ENCODE data around the gene ATF4.
"Not testable (repeated sequence)": the region's sequence is repeated elsewhere in the genome, so short reads cannot be mapped to it uniquely, and the experiment has no call there.

ATF4 gene

GRCh38 chr22:39511226-39511625, 9.1 kb upstream of the ATF4 start:
- no peak for FAIRE-seq

DNA sequence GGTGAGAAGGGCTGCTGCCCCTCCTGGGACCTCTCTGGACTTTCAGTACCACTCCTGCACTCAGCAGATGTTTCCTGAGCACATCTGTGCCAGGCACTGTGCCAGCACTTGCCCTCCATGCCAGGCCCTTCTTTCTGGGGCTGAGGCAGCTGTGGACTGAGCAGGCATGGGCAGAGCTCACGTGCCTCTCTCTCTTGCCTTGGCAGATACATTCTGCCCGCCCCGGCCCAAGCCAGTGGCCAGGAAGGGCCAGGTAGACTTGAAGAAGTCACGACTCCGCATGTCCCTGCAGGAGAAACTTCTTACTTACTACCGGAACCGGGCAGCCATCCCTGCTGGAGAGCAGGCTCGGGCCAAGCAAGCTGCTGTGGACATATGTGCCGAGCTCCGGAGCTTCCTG, 8.3 kb upstream of the ATF4 start:
- FAIRE-seq, result no peak

DNA sequence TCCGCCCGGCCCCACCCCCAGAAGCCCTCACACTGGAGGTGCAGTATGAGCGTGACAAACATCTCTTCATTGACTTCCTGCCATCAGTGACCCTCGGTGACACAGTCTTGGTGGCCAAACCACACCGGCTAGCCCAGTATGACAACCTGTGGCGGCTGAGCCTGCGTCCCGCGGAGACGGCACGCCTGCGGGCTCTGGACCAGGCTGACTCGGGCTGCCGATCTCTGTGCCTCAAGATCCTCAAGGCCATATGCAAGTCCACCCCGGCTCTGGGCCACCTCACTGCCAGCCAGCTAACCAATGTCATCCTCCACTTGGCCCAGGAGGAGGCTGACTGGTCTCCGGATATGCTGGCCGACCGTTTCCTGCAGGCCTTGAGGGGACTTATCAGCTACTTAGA, 6.6 kb upstream of the ATF4 start:
- no peak for FAIRE-seq

DNA sequence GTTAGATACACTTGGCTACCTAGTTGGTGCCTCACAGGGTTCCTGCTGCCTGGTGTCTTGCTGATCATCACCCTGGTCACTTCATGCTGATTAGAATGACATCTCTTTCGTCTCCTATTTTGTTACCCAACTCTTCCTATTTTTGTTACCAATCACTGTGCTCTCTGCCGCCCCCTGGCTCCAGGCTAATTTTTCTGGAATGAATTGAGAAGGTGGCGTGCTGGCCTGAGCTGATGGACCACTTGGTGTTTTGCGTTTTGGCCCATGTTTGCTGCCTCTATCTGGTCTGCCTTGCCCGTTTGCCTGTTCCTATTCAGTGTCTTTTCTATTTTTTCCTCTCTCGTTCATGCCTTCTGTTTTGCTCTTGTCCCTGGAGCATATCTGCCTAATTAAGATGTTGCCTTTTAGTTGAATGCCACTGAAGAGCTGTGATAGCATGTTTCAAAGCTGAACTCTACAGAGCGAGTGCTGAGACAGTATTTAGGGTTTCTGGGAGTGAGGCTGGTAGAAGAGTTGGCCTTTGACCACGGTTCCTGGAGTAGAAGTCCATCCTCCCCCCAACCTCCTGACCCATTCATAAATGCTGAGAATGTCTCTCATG, 5.9 kb upstream of the ATF4 start:
- FAIRE-seq, result no peak

DNA sequence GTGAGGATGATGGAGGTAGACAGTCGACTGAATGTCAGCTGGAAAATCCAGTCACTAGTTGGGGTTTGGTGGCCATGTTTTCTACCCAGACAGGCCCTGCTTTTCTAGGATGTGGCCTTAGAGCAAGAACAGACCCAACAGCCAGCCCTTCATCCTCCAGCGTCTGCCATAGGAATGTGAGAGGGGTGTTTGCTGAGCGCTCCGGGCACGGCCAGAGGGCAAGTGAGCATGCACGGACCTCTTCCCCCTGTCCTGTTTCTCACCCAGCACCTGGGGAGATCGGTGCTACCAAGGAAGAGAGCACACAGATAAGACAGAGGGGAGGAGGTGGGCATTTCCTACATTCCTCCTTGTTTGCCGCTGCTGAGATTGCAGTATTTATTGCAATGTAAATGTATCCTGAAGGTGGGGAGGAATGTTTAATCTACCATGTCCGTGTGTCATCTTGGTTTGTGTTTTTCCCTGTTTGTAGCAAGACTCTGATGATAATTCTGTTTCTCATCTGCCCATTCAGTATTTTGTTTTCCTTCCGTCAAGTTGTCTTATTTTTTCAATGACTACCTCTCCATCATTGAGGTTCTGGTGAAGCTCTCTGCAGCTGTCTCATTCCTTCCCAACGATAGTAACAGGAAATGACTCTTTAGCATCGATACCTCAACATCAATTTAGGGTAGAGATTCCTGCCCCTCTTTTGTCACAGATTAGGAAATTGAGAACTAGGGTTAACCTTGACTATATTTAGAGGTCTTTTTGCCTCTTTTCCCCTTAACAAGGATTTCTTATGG, 4.9 kb upstream of the ATF4 start:
- no peak for FAIRE-seq

- FAIRE-seq, result no peak
Observed at GRCh38 chr22:39517470-39517869, 2.9 kb upstream of the ATF4 start.

GRCh38 chr22:39518144-39518786, 2.1 kb upstream of the ATF4 start:
- FAIRE-seq, result no peak

- FAIRE-seq, result no peak
Observed at GRCh38 chr22:39518996-39519680, 1.2 kb upstream of the ATF4 start.

DNA sequence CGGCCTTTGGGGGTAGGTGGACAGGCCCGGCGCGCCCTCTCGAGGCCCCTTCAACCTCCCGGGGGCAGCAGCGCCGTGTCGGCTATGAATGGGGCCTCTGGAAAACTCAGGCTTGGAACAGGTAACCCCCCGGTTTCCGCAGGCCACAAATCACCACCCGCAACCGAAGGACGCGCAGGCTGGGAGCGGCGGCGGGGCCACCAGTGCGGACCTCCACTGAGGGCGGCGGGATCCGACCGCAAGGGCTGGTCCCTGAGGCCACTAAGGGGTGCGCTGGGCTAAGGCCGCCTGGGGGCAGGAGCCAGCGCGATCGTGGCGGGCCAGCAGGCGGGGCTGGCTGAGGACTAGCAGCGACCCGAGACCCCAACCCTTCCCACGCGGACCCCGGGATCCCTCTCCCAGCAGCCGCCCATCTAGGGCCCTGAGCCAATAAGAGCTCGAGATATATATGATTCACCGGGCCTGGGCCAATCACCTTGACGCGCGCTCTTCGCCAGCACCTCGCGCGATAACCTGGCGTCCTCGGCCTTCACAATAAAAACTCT, 609 bp upstream of the ATF4 start:
- peak; percentile 95 for FAIRE-seq

GRCh38 chr22:39521106-39521885, 934 bp downstream of the ATF4 start:
- not testable (repeated sequence) for FAIRE-seq

DNA sequence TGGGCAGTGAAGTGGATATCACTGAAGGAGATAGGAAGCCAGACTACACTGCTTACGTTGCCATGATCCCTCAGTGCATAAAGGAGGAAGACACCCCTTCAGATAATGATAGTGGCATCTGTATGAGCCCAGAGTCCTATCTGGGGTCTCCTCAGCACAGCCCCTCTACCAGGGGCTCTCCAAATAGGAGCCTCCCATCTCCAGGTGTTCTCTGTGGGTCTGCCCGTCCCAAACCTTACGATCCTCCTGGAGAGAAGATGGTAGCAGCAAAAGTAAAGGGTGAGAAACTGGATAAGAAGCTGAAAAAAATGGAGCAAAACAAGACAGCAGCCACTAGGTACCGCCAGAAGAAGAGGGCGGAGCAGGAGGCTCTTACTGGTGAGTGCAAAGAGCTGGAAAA, 1.7 kb downstream of the ATF4 start:
- not testable (repeated sequence) for FAIRE-seq

DNA sequence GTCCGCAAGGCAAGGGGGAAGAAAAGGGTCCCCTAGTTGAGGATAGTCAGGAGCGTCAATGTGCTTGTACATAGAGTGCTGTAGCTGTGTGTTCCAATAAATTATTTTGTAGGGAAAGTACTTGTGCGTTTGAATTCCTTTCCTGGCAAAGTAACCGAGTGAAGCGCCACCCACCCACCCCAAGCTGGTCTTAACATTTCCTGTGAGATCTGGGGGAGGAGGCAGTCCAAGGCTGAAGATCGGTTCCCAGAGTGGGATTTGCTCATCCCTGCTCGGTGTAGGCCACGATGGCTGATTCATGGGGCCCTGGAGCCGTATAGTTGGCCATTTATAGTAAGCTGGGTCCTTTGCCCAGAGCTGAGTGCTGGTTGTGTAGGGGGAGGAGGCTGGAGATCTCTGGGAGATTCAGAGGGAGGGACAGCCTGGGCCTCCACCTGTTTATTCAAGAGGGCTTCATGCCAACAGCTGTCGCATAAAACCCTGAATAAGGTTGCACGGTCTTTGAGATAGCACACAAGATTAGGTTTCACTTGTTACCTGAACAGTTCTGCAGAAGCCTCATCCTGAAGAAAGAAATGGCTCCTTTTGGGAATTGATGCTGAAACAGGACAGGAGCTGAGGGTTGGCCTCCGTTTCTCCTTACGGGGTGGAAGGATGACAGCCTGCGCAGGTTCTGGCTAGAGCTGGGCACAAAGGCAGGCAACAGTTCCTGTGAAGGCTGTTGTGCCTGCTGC, 2.4 kb downstream of the ATF4 start:
- FAIRE-seq, result no peak

- no peak for FAIRE-seq
Observed at GRCh38 chr22:39524089-39524752, 3.9 kb downstream of the ATF4 start.

GRCh38 chr22:39524753-39525657, 4.6 kb downstream of the ATF4 start:
- FAIRE-seq, result no peak

DNA sequence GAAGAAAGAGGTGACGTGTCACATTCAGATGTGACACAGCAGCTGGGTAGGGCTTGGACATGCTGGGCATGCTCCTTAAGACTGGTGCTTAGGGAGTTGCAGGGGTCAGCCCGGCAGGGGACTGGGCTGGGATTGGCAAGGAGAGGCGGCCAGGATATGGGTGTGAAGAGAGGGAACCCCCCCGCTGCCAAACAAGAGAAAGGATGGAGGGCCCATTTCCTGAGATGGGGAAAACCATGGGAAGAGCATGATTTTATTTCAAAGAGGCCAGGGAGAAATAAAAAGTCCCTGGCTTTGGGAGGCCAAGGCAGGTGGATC, 5.3 kb downstream of the ATF4 start:
- FAIRE-seq, result no peak

- no peak for FAIRE-seq
Observed at GRCh38 chr22:39526736-39527171, 6.4 kb downstream of the ATF4 start.

GRCh38 chr22:39527481-39527961, 7.2 kb downstream of the ATF4 start:
- no peak for FAIRE-seq

DNA sequence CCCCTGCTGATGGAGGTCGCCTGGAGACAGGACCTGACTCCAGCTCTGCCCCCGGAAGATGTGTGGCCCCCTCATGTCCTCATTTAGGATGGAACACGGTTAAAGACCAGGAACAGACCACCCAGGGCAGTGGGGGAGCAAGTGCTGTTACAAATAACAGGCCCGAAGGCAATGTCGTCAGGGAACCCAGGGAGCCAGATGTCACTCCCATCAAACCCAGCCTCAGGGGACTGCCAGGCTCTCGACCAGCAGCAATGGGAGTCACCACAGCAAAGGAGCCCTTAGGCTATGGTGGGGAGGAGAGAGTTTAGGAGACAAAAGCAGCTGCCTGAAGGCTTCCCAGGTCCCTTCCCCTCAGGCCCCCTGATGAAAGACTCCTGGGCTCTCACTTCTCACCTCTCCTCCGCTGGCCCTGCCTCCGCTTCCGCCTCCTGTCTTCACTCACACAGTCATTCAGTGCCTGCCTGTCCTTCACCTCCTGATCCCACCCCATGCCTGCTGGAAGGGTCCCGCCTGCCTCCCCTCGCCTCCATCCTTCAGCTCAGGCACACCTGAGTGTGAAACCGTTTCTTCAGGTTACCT, 7.8 kb downstream of the ATF4 start:
- FAIRE-seq, result no peak

- FAIRE-seq, result no peak
Observed at GRCh38 chr22:39528681-39529486, 8.5 kb downstream of the ATF4 start.

Data from A204.1 (cell line).